ENCODE data around the gene RPS8.

- TF ChIP-seq EZH2 (IDR thresholded peaks at IDR 0.05; ENCODE audit: insufficient read depth, low read length) (no peak), CTCF (IDR thresholded peaks at IDR 0.05; ENCODE audit: insufficient read depth, low read depth, low read length) (no peak)
Measured at GRCh38 chr1:44747878-44748277, 27.5 kb upstream of the RPS8 start.

Data from astrocyte (in vitro differentiated cells and primary cell).